GM12865 (cell line): Measurements from ENCODE around the gene EXT2.

Source experiments
- DNase-seq: peaks from one replicate; pipeline ENCODE4 v3.0.0; 2010; ENCODE audit warnings: low read depth
- H3K4me3 ChIP-seq: 2 replicates; pipeline ENCODE4 v1.5.1; 2011; ENCODE audit warnings: mild to moderate bottlenecking, low read depth, low read length, control low read depth
- CTCF ChIP-seq: IDR thresholded peaks from 2 replicates; pipeline ENCODE4 v1.5.1; 2011; ENCODE audit warnings: low read length, control low read depth, low read depth, inconsistent platforms; ENCODE audit not compliant: insufficient read depth; ENCODE audit errors: missing control alignments

EXT2 gene

DNA sequence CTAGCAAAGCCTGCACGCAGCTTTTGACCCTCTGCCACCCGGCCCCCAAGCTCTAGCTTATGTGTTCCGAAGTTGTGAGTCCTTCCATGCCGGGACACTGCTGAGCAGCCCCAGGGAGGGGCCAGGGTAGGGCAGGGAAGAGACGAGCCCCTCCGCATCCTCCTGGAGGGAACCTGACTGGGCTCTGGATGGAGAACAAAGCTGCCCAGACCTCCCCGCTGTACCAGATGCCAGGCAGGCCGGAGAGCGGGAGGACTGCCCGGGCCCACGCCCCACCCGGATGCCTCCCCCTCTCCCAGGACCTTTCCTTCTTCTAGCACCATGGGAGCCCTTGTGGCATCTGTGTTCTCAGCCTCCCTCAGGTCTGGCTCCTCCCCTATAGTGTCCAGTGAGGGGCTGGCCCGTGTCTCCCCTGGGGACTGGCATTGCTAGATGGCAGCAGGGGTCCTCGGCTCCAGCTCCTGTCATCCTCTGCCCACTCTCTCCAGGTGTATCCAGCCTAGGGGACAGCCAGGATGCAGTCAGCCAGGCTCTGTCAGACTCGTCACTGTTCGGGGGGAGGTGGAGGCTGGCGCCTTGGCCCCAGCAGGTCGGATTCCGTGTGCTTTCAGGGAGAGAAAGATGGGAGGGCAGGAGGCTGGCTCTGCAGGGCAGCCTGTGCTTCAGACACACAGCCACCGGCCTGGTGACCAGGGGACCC is 168.4 kb downstream of the EXT2 start:
- DNase-seq = no peak
- H3K4me3 ChIP-seq = no peak overlapping the region
- TF ChIP-seq CTCF = no peak

DNA sequence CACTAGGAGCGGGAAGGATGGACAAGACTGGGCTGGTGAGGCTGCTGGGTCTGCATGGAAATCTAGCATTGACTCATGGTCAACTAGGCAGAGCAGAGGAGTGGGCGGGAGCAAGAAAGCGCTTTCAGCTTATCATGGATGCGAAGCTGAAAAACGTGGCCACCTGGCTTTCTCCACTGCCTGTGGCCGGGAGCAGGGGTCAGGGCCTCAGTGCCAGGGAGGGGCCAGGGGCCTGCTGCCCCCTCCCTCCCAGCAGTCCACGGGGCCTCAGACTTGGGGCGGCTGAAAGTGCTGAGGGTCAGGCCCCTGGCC is 168.9 kb downstream of the EXT2 start:
- no peak overlapping the region for H3K4me3 ChIP-seq
- TF ChIP-seq CTCF = no peak
- DNase-seq = no peak

- TF ChIP-seq CTCF = no peak
- H3K4me3 ChIP-seq = no peak overlapping the region
- DNase-seq = no peak
Observed at GRCh38 chr11:44264761-44265160, 169.3 kb downstream of the EXT2 start.

DNA sequence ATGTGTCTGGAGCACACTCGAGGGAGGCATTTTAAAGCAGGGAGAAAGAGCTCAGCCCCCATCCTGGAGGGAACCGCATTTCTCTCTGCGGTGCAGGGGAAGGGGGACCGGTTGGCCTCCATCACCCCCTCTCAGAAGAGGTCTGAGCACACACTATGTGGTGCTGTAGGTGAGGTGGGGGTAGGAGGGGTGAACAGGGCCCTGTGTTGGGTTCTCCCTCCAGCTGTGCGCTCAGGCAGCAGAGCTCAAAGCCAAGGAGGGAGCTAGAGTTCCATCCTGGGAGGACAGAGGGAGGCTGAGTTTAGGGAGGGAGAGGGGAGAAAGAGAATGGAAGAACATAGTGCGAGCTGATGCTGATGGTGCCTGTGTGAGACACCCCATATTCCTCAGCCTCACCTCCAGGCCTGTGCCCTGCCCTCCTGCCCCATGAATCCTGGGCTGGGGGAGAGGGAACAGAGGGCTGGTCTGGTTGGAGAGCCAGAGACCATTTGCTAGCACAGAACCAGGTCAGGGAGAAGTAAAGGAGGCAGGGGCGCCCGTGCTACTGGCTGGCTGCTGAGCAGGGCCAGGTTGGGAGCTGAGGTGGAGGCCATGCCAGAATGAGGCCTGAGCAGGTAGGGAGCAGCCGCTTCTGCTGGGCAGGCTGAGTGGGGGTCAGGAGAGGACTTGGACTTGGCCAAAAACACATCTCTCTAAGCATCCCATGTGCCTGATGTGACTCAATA is 170.7 kb downstream of the EXT2 start:
- no peak for DNase-seq
- no peak for TF ChIP-seq CTCF
- H3K4me3 ChIP-seq = no peak overlapping the region

DNA sequence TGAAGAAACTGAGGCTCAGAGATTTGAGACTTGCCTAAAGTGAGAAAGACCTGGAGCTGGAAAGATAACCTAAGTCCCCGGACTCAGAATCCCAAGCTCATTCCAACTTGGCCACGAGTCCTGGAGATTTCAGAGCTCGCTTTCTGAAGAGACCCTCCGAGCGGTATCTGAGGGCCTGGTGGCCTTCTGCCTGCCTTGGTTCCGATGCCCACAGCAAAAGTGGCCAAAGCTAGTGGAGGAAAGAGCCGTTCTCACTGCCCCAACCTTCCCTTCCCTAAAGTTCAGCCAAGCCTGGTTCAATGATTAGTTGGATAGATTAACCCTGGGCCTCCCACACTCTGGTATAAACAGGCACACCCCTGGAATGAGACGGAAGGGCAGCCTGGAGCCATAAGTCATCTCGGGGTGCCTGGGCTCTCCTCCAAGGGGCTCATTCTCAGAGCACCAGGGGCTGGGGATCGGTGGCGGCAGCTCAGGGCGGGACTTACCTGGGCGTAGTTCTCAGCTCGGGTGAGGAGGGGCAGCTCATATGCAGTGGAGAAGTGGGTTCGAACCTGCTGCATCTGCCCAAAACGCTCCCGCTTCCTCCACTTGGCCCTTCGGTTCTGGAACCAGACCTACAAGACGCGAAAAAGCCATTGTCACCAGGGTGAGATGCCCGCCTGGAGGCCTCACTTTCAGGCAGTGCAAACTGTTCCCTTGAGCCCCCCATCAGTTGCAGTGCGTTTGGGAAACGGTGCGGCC is 171.7 kb downstream of the EXT2 start:
- no peak for DNase-seq
- H3K4me3 ChIP-seq = no peak overlapping the region
- no peak for TF ChIP-seq CTCF

DNA sequence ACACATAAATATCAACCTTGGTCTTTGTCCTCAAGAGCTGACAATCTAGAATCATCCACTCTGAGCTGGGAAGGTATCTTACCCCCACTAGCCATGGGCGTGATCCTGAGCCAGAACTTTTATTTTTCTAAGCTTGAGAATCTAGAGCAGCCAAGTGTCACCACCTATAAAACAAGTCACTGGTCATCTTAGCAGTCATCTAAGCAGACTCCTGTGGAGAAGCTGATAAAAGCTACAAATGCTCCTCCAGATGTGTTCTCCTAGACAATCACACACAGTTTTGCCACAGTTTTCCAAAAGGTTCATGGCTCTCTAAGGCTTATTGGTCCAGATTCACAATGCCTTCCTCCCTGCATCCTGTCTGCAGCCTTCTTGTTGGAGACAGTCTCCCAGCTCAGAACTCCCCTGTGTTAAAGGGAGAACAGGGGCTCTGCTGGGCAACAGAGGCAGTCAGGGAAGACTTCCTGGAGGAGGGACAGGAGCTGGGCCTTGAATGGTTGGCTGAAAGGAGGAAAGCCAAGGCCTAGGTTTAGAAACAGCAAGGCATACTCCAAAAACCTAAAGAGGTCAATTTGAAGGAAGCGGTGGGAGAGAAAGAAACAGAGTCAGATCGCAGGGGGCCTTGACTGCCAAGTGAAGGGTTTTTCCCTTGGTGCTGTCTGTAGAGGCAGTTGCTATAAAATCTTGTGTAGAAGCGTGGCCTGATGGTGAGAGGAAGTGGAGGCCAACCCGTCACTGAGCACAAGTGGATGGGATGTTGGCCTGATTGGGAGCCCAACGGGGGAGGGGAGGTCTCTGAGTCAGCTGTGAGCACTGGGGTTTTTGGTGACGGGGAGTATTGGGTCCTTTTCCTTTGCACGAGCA is 172.5 kb downstream of the EXT2 start:
- no peak overlapping the region for H3K4me3 ChIP-seq
- no peak for TF ChIP-seq CTCF
- DNase-seq = no peak
